Glutamatergic neuron (in vitro differentiated cells): ENCODE results near the gene ARHGAP4. TPM values are rescaled to one million over a fixed set of nuclear protein-coding genes. Genes with fewer than 3 reads are reported as not detected.

Experiments used
- DNase-seq: peaks from one replicate; pipeline ENCODE4 v3.0.0; 2022
- H3K27ac Mint-ChIP-seq: one replicate; pipeline ENCODE4 v1.8.0; 2020; ENCODE audit warnings: mild to moderate bottlenecking, mixed read lengths, inconsistent platforms; ENCODE audit not compliant: unreplicated experiment
- H3K27me3 Mint-ChIP-seq: one replicate; pipeline ENCODE4 v1.8.0; 2020; ENCODE audit warnings: mild to moderate bottlenecking, moderate library complexity, mixed read lengths, inconsistent platforms; ENCODE audit not compliant: unreplicated experiment
- H3K36me3 Mint-ChIP-seq: one replicate; pipeline ENCODE4 v1.8.0; 2020; ENCODE audit warnings: mild to moderate bottlenecking, mixed read lengths, inconsistent platforms; ENCODE audit not compliant: unreplicated experiment
- H3K4me1 Mint-ChIP-seq: one replicate; pipeline ENCODE4 v1.8.0; 2020; ENCODE audit warnings: mild to moderate bottlenecking, low read depth, mixed read lengths, inconsistent platforms; ENCODE audit not compliant: unreplicated experiment
- H3K4me3 Mint-ChIP-seq: one replicate; pipeline ENCODE4 v1.8.0; 2020; ENCODE audit warnings: mild to moderate bottlenecking, mixed read lengths, inconsistent platforms; ENCODE audit not compliant: unreplicated experiment
- H3K9me3 Mint-ChIP-seq: one replicate; pipeline ENCODE4 v1.8.0; 2020; ENCODE audit warnings: mild to moderate bottlenecking, moderate library complexity, mixed read lengths, inconsistent platforms; ENCODE audit not compliant: unreplicated experiment
- CTCF ChIP-seq: fragments of 200-600 bp; sonication (generic); IDR thresholded peaks from one replicate; pipeline ENCODE4 v1.5.0; 2021; ENCODE audit not compliant: partially characterized antibody, unreplicated experiment
- total RNA-seq: library from RNA; stranded (reverse); fragmentation: NEBNext Ultra II Directional; extraction: Animal tissue kit (Norgen Biotek cat#: 25700); gene quantifications from one replicate; pipeline ENCODE4 v1.2.1, GENCODE V29; 2021; ENCODE audit not compliant: unreplicated experiment

Gene ARHGAP4
- total RNA-seq, 1 donor from 2014 or later, result 33.5 TPM

GRCh38 chrX:153927672-153927921 lies 1.5 kb upstream of the ARHGAP4 start:
- Mint-ChIP-seq H3K27ac (peak overlapping the region; percentile 90), H3K27me3 (peaks cover 3% of the 10 kb centered on the region), H3K4me3 (peak overlapping the region; percentile 82), H3K9me3 (peaks cover 3% of the 10 kb centered on the region), H3K36me3 (no peaks in the 10 kb centered on the region), H3K4me1 (peaks cover 4% of the 10 kb centered on the region)
- no peak for TF ChIP-seq CTCF
- DNase-seq, result no peak

- DNase-seq, result no peak
- H3K9me3 Mint-ChIP-seq, result peaks cover 3% of the 10 kb centered on the region
Observed at GRCh38 chrX:153926858-153927671, 1.0 kb upstream of the ARHGAP4 start.

GRCh38 chrX:153926552-153926857 lies 441 bp upstream of the ARHGAP4 start:
- H3K27ac Mint-ChIP-seq, result peak overlapping the region; percentile 90
- no peak for DNase-seq
- H3K4me3 Mint-ChIP-seq, result no peak overlapping the region
- peaks cover 6% of the 10 kb centered on the region for H3K27me3 Mint-ChIP-seq
- H3K9me3 Mint-ChIP-seq, result peaks cover 3% of the 10 kb centered on the region
- H3K36me3 Mint-ChIP-seq, result no peaks in the 10 kb centered on the region
- TF ChIP-seq CTCF, result no peak
- peaks cover 6% of the 10 kb centered on the region for H3K4me1 Mint-ChIP-seq

More at GRCh38 chrX:153926858-153927671, 1.0 kb upstream of the ARHGAP4 start:
- Mint-ChIP-seq H3K4me1 (peaks cover 6% of the 10 kb centered on the region), H3K36me3 (no peaks in the 10 kb centered on the region), H3K27me3 (peaks cover 3% of the 10 kb centered on the region), H3K27ac (peak overlapping the region; percentile 90), H3K4me3 (peak overlapping the region; percentile 82)
- no peak for TF ChIP-seq CTCF

- TF ChIP-seq CTCF, result no peak
- H3K4me1 Mint-ChIP-seq, result peaks cover 8% of the 10 kb centered on the region
- DNase-seq, result no peak
- H3K4me3 Mint-ChIP-seq, result no peak overlapping the region
- H3K9me3 Mint-ChIP-seq, result peaks cover 3% of the 10 kb centered on the region
- H3K27me3 Mint-ChIP-seq, result peaks cover 6% of the 10 kb centered on the region
- no peaks in the 10 kb centered on the region for H3K36me3 Mint-ChIP-seq
- no peak overlapping the region for H3K27ac Mint-ChIP-seq
Observed at GRCh38 chrX:153925387-153925738, 701 bp downstream of the ARHGAP4 start.

GRCh38 chrX:153924149-153924861 lies 1.8 kb downstream of the ARHGAP4 start:
- peaks cover 8% of the 10 kb centered on the region for H3K4me1 Mint-ChIP-seq
- H3K27ac Mint-ChIP-seq, result no peak overlapping the region
- no peaks in the 10 kb centered on the region for H3K36me3 Mint-ChIP-seq
- H3K9me3 Mint-ChIP-seq, result peaks cover 6% of the 10 kb centered on the region
- TF ChIP-seq CTCF, result no peak
- H3K4me3 Mint-ChIP-seq, result peak overlapping the region; percentile 20
- DNase-seq, result no peak
- peaks cover 6% of the 10 kb centered on the region for H3K27me3 Mint-ChIP-seq
